ENCODE measurements around the gene SSH2.

GRCh38 chr17:29968271-29968670 is 38.2 kb upstream of the SSH2 start:
- TF ChIP-seq POLR2A (IDR thresholded peaks at IDR 0.05; ENCODE audit: low read length) (no peak), GATA1 (IDR thresholded peaks at IDR 0.05; ENCODE audit: low read depth, low read length) (no peak)
